ENCODE measurements around the gene SSU72.

Gene SSU72

DNA sequence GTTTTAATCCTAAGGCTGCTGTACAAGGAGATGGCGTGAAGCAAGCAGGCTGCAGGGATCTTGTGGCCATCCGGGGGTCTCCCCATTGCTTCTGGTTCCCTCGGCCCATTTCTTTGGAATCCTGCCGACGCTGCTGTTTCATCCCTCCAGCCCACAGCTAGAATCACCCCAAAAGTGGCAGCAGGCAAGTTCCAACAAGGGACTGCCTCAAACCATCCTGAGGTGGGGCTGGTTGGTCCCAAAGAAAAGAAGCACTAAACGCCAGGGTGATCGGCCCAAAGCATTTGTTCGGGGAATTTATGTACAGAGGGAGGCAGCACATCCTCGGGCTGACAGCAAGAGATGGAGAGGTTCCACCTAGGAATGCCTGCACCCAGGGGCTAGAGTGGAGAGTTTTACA lies 36.1 kb upstream of the SSU72 start:
- no peak for DNase-seq

DNA sequence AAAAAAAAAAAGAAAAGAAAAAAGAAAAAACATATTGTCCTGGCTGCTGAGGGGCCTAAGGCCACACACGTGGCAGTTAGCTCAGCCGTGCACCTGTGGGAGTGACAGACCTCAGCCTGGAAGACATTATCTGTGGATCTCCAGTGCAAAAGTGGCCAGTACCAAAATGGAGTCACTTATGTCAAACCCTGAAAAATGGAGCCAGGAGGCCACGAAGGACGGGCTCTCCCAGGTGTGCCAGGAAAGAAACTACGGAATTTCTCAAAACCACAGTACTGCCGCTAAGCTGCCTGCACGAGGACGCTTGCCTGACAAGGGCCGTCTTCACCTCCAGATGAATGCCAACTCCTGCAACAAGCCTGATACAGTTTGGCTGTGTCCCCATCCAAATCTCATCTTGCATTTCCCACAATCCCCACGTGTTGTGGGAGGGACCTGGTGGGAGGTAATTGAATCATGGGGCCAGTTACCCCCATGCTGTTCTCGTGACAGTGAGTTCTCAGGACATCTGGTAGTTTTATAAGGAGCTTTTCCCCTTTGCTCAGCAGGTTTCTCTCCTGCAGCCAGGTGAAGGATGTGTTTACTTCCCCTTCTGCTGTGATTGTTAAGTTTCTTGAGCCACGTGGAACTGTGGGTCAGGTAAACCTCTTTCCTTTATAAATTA lies 35.3 kb upstream of the SSU72 start:
- DNase-seq: no peak

DNA sequence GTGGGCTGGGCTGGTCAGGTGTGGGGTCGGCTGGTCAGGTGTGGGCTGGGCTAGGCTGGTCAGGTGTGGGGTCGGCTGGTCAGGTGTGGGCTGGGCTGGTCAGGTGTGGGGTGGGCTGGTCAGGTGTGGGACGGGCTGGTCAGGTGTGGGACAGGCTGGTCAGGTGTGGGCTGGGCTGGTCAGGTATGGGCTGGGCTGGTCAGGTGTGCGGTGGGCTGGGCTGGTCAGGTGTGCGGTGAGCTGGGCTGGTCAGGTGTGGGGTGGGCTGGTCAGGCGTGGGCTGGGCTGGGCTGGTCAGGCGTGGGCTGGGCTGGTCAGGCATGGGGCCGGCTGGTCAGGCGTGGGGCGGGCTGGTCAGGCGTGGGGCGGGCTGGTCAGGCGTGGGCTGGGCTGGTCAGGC lies 31.6 kb upstream of the SSU72 start:
- no peak for DNase-seq

DNA sequence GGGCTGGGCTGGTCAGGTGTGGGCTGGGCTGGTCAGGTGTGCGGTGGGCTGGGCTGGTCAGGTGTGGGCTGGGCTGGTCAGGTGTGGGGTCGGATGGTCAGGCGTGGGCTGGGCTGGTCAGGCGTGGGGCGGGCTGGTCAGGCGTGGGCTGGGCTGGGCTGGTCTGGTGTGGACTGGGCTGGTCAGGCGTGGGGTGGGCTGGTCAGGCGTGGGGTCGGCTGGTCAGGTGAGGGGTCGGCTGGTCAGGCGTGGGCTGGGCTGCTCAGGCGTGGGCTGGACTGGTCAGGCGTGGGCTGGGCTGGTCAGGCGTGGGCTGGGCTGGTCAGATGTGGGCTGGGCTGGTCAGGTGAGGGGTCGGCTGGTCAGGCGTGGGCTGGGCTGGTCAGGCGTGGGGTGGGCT lies 31.1 kb upstream of the SSU72 start:
- no peak for DNase-seq

DNA sequence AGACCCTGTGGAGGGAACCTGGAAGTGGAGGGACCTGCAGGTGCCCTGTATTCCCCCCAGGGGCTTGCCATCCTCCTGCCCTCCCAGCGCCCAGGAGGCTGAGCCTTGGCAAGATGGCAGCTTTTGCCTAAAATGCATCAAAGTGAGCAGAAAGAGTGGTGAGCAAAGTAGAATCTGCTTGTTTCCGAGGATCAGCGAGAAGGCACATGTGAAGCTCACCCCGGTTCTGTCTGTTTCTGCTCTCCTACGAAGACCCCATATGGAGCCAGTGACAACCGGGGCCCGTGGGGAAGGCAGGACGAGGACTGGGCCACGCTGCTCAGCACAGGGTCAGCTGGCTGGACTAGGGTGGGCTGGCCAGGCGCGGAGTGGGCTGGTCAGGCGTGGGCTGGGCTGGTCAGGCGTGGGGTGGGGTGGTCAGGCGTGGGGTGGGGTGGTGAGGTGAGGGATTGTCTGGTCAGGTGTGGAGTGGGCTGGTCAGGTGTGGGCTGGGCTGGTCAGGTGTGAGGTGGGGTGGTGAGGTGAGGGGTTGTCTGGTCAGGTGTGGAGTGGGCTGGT lies 30.4 kb upstream of the SSU72 start:
- DNase-seq: no peak

DNA sequence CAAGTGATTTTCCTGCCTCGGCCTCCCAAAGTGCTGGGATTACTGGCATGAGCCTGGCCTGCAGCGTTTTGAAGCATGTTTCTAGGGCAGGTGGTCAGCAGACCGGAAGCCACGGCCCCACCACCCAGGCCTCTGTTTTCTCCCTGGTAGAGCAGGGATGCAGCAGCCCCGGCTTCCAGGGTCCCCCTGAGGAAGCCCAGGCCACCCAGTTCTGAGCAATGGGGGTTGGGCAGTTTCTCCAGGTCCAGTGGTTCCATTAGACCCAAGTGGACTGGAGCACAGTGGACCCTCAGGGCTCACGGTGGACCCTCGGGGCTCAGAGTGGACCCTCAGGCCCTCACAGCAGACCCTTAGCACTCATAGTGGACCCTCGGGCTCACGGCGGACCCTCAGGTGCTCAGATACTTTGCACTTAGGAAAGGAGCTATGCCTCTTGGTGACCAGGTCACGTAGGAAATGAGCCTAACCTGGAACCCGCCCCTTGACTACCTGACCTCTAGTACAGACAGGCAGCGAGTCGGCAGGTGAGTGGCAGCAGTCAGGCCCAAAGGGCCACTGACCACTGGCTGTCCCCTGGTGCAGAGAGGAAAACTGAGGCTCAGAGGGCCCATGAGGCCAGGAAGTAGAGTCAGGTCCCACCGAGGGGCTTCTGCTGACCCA lies 29.8 kb upstream of the SSU72 start:
- DNase-seq: no peak

DNA sequence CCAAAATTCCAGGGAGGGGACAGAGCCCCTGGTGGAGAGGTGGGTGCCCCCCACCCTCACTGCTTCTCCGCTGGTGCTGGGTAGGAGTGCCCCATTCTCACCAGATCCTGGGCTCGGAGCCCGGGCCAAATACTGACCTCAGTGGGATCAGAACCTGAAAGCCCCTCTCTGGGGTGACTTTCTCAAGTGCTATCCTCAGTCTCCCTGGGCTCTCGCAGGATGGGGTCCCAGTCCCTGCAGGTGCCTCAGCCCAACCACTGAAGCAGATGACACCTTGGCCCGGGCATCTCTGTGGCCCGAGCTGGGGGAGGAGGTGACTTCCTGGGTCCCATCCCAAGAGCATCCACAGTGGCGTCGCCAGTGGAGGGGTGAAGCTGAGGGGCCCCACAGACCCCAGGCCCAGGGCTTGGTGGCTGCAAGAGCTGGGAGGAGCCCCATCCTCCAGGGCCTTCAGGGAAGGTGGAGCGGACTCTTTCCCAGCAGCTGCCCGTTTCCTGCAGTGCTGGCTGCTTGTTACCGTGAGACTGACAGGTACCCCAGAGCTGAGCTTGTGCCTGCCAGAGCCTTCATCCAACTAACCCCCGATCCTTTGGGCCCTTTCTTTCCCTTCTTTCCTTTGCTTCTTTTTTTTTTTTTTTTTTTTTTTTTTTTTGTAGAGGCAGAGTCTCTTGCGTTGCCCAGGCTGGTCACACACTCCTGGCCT lies 29.2 kb upstream of the SSU72 start:
- DNase-seq: no peak

DNA sequence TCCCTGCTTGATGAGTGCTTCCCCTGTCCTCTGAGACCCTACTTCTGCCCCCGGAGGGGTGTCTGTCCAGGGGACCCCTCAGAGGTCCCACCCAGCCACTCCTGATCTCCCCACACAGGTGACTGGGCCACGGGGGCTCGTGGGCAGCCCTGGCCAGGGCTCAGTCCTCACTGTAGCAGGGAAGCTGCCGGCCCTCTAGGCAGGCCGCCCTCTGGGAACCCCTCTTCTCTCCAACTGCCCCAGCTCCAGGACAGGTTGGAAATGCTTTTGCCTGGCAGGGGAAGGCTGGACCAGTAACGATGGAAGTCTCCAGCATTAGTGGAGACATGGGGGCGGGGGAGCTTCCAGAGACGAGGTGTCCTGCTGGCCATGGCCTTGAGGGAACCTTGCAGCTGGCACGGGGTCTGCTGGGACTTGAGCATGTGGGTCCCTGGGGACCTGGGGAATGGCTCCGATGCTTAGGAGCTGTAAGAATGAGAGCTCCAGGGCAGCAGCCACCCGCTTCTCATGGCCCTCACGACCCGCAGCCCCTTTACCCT lies 28.4 kb upstream of the SSU72 start:
- no peak for DNase-seq

DNA sequence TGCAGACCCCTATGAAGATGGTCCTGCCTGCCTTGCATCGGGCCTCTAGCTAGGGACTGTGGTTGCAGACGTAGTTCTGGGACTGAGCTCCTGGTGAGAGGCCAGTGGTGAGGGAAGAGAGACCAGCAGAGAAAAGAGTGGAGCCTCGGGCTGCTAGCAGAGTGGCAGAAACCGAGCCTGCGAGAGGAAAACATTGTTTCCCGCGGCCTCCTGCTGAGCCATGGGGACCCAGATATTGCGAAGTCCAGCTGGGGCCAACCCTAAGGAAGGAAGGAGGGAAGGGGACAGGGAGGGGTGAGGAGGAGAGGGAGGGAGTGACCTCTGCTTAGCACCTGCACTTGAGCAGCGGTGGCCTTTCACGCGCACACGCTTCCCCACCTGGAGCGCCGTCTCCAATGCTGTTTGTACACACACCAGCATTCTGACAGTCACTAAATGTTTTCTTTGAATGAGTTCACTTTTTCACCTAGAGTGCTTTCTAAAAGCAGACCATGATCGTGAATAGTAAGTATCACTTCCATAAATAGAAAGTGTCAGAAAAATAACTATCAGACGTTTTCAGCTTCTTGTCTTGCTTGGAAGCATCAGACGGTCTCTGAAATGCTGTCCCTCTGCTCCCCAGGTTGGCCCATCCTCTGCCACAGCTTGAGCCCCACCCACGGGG lies 27.8 kb upstream of the SSU72 start:
- no peak for DNase-seq

DNA sequence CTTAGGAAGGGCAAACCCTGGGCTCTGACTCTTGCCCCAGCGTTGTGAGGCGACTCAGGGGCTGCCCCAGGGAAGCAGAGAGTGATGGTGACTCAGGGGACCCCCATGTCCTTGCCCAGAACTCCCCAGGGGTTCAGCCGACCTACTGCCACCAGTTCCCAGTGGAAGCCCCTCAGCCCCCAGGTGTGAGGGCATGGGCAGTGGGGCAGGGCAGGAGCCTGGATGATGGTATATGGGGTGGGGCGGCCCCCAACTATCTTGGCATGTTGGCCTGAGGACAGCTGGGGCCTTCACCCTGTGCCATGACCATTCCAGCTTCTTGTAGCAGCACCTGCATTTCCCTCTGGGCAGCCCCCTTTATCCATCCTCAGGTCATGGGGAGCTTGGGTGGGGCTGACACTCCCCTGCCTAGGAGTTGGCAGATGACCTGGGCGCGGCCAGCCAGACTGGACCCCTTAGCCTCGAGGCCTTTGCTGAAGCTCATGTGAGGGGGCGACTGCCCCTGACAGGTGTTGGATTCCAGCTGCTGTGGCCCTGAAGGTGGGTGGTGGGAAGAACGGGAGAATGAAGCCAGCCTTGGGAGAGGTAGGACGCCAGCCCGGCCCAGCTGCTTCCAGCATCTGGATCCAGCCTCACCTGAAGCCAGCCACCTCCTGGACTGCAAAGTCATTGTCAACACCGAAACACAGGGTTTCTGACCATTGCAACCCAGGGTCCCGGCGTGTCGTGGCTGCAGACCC lies 27.1 kb upstream of the SSU72 start:
- DNase-seq: no peak

DNA sequence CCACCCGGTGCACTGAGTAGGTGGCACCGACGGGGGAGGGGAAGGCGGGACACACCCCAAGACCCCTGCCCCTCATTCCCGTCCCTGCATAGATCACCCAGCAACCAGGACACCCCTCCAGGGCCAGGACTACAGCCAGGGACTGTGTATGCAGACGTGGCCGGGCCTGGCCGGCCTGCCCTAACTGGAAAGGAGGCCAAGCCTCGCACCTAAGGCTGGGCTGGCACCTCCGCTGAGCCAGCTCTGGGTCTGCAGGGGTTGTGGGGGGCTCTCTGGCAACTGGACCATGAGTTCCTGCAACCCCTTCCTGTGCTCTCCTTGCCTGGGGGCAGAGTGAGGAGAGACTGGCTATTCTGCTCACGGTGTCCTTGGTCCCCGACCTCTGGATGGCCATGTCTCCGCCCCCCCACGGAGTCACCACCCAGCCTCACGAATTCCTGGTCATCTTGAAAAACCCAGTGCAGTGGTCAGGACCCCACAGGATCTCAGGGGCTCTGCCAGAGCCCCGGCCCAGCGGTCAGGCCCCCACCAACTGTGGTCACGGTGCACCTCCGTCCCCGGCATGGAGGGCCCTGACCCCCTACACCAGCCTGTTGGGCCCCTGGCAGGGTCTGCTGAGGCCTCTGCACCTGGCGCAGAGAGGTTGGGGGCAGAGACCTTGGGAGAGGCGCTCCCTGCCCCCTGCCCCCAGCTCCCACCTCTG lies 26.3 kb upstream of the SSU72 start:
- DNase-seq: no peak

DNA sequence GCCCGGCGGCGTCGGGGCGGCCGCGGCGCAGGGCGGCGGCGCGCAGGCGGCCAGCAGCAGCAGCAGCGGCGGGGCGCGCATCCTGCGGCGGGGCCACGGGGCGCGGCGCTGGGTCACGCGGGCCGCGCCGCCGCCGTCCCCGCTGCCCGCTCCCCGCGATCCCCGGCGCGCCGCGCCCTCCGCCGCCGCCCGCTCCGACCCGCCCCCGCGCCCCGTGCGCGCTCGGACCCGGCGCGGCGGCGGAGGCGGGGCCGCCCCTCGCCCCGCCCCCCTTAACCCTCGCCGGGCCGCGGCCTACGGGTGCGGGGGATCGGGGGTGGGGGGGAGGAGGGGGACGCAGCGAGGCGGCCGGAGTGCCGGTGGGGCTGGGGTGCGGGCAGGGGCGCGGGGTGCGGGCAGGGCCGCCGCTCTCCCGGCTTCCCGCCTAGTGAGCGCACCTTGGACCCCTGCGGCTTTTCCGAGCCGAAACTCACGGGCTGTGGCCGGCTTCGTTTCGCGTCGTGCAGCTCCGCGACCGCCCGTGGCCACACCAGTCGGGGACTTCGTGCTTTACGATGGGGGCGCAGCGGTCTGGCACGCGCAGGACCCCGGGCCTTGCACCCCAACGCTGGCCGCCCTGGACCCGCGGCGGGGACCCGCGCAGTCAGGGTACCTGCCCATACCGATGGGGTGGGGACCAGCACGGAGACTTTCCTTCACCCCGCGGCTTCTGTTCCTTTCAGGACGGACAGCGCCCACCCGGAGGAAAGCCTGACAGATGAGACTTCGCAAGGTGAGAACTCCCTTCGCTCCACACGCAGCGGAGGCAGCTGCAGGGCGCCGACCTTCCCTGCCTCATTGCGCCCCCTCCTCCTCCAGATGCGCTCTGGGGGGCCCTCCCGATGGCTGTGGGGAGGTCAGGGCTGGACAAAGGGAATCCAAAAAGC lies 25.5 kb upstream of the SSU72 start, which contains the start of gene FNDC10:
FNDC10 (minus strand) TSS at position 201 of the 926 bp plus-strand sequence; CDS start at position 81, 120 bp downstream.
- no peak for DNase-seq

DNA sequence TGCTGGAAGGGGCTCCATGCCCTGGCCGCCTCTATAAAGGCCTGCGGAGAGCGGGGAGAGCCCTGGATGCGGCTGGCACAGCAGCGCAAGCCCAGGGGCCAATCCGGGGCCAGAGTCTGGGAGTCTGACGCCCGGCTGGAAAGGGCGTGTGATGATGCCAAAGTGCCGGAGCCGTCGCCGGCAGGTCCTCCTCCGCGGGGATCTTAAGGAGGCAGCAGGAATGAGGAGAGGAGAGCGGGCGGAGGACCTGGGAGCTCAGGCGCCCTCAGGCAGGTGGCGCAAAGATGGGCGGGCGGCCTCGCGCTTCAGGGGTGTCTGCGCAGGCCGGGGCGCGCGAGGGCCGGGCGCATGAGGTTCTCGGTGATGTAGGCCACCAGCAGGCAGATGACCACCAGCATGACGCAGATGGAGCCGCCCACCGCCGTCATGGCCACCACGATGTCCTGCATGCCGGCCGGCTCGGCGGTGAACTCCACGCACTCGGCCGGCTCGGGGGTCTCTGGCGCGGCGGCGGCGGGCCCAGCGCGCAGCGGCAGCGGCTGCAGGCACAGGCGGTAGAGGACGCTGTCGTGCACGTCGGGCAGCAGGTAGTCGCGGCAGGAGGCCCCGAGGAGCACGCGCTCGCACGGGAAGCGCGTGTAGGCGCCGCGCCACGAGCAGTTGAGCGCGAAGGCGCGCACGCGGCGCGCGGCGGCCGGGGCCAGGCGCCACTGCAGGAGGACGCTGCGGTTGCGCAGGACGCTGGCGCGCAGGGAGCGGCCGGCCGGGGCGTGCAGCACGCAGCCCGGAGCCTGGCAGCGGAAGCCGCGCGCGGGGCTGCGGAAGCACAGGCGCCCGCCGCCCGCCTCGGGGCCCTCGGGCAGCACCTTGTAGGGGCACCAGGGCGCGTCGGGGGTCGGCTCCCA lies 24.6 kb upstream of the SSU72 start:
- peak; percentile 37 for DNase-seq

DNA sequence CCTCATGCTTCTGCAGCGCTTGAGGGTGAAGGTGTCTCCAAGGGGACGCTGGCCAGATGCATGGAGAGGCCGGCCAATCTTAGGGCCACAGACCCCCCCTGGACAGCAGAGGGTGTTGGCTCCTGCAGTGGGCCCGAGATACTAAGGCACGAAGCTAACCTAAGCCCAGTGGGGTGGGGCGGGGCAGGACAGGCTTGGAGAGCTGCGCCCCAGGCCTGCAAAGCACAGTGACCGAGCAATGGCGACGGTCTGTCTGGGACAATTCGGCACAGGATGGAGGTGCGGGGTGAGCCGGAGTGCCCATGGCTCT lies 24.0 kb upstream of the SSU72 start:
- DNase-seq: no peak

DNA sequence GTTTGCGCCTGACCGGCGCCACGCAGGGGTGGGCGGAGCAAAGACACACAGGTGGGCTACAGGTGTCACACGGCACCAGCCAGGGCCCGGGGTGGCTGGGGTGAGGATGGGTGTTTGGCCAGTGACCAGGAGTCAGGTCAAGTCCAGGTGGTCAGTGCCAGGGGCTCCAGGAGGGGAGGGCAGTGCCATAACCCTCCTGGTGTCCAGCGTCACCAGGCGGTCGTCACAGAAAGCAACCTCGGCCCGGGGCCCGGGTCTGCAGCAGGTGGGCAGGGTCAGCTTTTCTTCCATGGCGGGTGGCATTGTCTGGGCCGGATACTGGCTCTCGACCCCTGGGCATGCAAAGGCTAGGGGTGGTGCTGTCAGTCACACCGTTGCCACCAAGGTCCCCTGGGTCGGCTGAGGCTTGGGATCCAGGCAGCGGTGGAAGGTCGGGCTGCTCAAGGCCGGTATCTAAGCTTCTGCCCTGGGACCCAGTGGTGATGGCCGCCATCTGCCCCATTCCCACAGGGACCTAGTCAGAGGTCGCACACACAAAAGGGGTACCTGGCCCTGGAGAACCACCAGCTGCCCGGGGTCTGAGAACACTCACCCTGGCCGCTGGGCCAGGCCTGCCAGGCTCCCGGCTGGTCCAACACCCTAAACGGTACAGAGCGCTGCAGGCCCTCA lies 23.5 kb upstream of the SSU72 start:
- no peak for DNase-seq

DNA sequence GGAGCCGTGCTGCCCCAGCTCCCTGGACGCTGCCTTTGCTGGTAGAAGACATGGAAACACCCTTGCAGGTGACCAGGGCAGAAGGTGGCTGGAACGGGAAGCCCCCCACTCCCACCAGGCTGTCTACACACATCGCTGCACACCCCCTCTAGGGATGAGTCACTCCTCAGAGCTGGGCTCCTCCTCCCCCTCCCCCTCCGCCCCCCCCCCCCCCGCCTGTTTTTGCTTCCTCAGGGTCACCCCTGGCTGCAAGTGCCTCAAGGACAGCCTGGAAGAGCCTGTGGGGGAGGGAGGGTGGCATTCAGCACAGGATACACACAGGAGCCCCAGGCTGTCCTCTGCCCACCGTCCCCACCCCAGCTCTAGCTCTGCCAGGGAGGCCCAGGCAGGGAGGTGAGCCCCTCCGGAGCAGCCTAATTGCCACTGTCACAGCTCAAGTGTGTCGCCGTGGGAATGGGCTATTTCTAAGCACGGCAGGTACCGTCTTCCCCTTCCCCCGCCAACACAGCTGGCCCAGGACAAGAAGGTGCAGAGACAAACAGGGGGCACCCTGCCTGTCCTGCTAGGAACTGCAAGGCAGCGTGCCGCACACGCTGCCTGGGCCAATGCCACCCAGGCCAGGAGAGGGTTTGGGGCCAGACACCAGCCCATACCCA lies 22.7 kb upstream of the SSU72 start:
- DNase-seq: peak; percentile 23

DNA sequence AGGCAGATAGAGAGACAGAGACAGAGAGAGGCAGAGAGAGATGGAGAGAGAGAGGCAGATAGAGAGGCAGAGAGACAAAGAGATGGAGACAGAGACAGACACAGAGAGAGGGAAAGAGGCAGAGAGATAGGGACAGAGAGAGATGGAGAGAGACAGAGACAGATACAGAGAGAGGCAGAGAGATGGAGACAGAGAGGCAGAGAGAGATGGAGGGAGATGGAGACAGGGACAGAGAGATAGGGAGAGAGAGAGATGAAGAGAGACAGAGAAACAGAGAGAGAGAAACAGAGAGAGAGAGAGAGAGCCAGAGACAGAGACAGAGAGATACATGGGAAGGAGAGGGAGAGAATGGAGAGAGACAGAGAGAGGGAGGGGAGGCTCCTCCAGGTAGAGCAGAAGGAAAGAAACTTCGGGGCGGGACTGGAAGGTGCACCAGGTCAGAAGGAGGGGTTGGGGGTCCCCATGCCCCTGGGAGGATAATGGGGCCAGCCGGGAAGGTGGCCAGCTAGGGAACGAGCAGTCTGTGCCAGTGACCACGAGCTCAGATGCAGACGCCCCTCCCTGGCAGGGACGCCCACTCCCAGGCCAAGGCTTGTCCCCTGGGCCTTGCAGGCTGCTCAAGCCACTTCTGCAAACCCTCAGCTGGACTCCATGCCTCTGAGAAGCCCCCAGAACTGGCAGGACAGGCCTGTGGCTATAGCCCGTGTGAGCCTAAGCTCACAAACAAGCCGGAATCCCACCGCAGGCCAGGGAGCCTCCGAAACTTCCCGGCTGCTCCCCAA lies 22.0 kb upstream of the SSU72 start:
- DNase-seq: no peak
